ENCODE measurements around the gene PRKCE. TPM values are rescaled to one million over a fixed set of nuclear protein-coding genes. Genes with fewer than 3 reads are reported as not detected.
A peak's percentile ranks its signal among the peaks of the same experiment; 100 is the strongest.

Gene PRKCE
- total RNA-seq, 6 experiments from 2014 or later, result 5.2 to 18.8 (median 11.0) TPM

GRCh38 chr2:46067062-46067461, 415.6 kb downstream of the PRKCE start:
- no peak for ATAC-seq
- no peak for DNase-seq
- Histone ChIP-seq H3K4me1 (no peaks in the 10 kb centered on the region), H3K27me3 (no peaks in the 10 kb centered on the region), H3K9me3 (no peaks in the 10 kb centered on the region), H3K27ac (no peak overlapping the region), H3K4me3 (no peak overlapping the region), H3K36me3 (no peaks in the 10 kb centered on the region)
- WGBS (ENCODE audit: insufficient coverage, low coverage, low lambda C conversion rate, missing lambda C conversion rate), result 96% methylated on average over 3 of the region's 3 CpGs
- TF ChIP-seq POLR2A (IDR thresholded peaks at IDR 0.05) (no peak), CTCF (IDR thresholded peaks at IDR 0.05) (no peak)
- intact Hi-C loops (cut with DNase I), result no loop called here

DNA sequence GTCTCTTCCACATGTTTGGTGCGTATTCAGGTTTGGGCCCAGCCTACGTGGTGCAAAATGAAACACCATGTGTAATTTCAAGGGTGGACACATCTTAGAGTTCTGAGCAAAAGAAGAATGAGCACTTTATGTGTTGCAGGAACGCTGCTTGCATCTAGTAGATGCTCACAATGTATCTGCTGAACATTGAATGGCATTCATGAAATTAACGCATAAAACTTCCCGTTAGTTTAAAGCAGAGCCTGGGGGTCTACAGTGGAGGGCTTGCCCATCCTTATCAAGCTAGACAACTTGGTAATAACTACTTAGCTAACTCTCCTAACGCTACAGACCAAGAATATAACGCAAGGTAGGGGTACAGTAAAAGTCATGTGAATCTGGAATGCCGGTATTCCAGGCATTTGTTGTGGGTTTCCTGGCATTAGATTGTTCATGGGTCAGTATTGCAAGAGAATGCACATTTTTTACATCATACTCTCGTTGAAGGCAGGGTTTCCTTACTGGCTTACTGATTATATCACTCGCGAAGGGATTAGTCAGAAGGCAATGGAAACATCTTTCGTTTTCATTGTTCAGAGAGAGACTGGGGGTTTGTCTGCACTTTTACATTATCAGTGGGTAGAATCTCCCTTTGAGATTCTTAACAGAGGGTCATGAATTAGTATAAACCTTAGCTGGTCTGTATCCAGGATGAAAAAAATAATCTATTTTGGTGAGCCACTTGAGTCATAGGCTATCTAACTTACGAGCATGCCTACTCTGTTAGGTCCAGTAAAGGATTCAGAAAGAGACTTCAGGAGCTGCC, 416.2 kb downstream of the PRKCE start:
- H3K4me1 ChIP-seq, result no peaks in the 10 kb centered on the region
- H3K36me3 ChIP-seq, result no peaks in the 10 kb centered on the region
- H3K9me3 ChIP-seq, result no peaks in the 10 kb centered on the region
- no peaks in the 10 kb centered on the region for H3K27me3 ChIP-seq
- ATAC-seq (peak in 2 of 4 donors; percentile 25 to 26), DNase-seq (no peak)
- TF ChIP-seq CTCF (IDR thresholded peaks at IDR 0.05), result no peak
- TF ChIP-seq POLR2A (IDR thresholded peaks at IDR 0.05), result no peak
- H3K4me3 ChIP-seq, result no peak overlapping the region
- no peak overlapping the region for H3K27ac ChIP-seq
- intact Hi-C loops (cut with DNase I), result no loop called here
- 82% methylated on average over 13 of the region's 13 CpGs for WGBS (ENCODE audit: insufficient coverage, low coverage, low lambda C conversion rate, missing lambda C conversion rate)

DNA sequence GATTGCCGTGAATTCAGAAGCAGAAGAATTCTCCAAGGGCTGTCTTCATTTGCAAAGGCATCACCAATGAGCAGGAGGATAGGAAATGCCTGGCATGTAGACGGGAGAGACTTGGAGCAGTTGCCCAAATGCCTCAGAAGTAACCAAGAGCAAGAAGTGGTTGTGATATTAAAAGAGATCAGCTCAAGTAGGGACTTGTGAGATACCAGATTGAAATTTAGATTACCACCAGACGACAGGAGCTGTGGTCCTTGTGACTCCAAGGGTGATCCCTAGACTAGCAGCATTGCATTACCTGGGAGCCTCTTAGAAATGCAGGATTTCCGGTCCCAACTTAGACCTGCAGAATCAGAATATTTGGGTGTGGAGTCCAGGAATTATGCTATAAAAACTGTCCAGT, 417.2 kb downstream of the PRKCE start:
- no peaks in the 10 kb centered on the region for H3K36me3 ChIP-seq
- no peak for TF ChIP-seq POLR2A (IDR thresholded peaks at IDR 0.05)
- no peak for TF ChIP-seq CTCF (IDR thresholded peaks at IDR 0.05)
- H3K27me3 ChIP-seq, result no peaks in the 10 kb centered on the region
- DNase-seq (no peak), ATAC-seq (no peak)
- H3K4me1 ChIP-seq, result no peaks in the 10 kb centered on the region
- WGBS (ENCODE audit: insufficient coverage, low coverage, low lambda C conversion rate, missing lambda C conversion rate), result 95% methylated on average over 2 of the region's 4 CpGs
- no peak overlapping the region for H3K4me3 ChIP-seq
- intact Hi-C loops (cut with DNase I), result no loop called here
- no peaks in the 10 kb centered on the region for H3K9me3 ChIP-seq
- H3K27ac ChIP-seq, result no peak overlapping the region

- Histone ChIP-seq H3K4me3 (no peak overlapping the region), H3K4me1 (no peaks in the 10 kb centered on the region), H3K27ac (no peak overlapping the region), H3K36me3 (no peaks in the 10 kb centered on the region), H3K27me3 (no peaks in the 10 kb centered on the region), H3K9me3 (no peaks in the 10 kb centered on the region)
- DNase-seq, result no peak
- 96% methylated on average over 3 of the region's 3 CpGs for WGBS (ENCODE audit: insufficient coverage, low coverage, low lambda C conversion rate, missing lambda C conversion rate)
- no peak for TF ChIP-seq POLR2A (IDR thresholded peaks at IDR 0.05)
- no peak for TF ChIP-seq CTCF (IDR thresholded peaks at IDR 0.05)
- intact Hi-C loops (cut with DNase I), result no loop called here
- no peak for ATAC-seq
Measured at GRCh38 chr2:46071074-46071473, 419.6 kb downstream of the PRKCE start.
